KMS-11 (cell line): ENCODE data around the gene GRHPR.
"Not testable (repeated sequence)": the region's sequence is repeated elsewhere in the genome, so short reads cannot be mapped to it uniquely, and the experiment has no call there.

Experiments used
- H2AFZ ChIP-seq: fragments of 200-600 bp; sonication (generic); 2 replicates; pipeline ENCODE4 v1.6.1; 2016; ENCODE audit warnings: antibody characterized with exemption, mixed run types, low read depth
- H3K27ac ChIP-seq: fragments of 200-600 bp; sonication (generic); 2 replicates; pipeline ENCODE4 v1.6.1; 2016; ENCODE audit warnings: mild to moderate bottlenecking, mixed run types
- H3K27me3 ChIP-seq: fragments of 200-600 bp; sonication (generic); 2 replicates; pipeline ENCODE4 v1.6.1; 2017; ENCODE audit warnings: mild to moderate bottlenecking, low read depth, mixed run types, moderate library complexity; ENCODE audit not compliant: insufficient read depth
- H3K36me3 ChIP-seq: fragments of 200-600 bp; sonication (generic); 2 replicates; pipeline ENCODE4 v1.6.1; 2017; ENCODE audit warnings: mild to moderate bottlenecking, mixed run types; ENCODE audit not compliant: insufficient read depth
- H3K4me1 ChIP-seq: fragments of 200-600 bp; sonication (generic); 2 replicates; pipeline ENCODE4 v1.6.1; 2016; ENCODE audit warnings: mild to moderate bottlenecking, low read depth, mixed run types; ENCODE audit not compliant: poor library complexity, severe bottlenecking
- H3K4me2 ChIP-seq: fragments of 200-600 bp; sonication (generic); 2 replicates; pipeline ENCODE4 v1.7.0; 2016; ENCODE audit warnings: mild to moderate bottlenecking, mixed run types
- H3K4me3 ChIP-seq: fragments of 200-600 bp; sonication (generic); IDR thresholded peaks from 2 replicates; pipeline ENCODE4 v1.6.1; 2017; ENCODE audit warnings: low read depth, low read length, mixed read lengths; ENCODE audit not compliant: insufficient read depth
- H3K79me2 ChIP-seq: fragments of 200-600 bp; sonication (generic); 2 replicates; pipeline ENCODE4 v1.6.1; 2016; ENCODE audit warnings: low read depth, mixed run types; ENCODE audit not compliant: insufficient read depth
- H3K9ac ChIP-seq: fragments of 200-600 bp; sonication (generic); 2 replicates; pipeline ENCODE4 v1.6.1; 2016; ENCODE audit warnings: mild to moderate bottlenecking, mixed run types
- H4K20me1 ChIP-seq: fragments of 200-600 bp; sonication (generic); 2 replicates; pipeline ENCODE4 v1.6.1; 2016; ENCODE audit warnings: mild to moderate bottlenecking, mixed run types; ENCODE audit not compliant: insufficient read depth
- TF ChIP-seq, protein P1 (sequence below): fragments of 200-600 bp; sonication (generic); conservative IDR thresholded peaks from 2 replicates; pipeline ENCODE4 v1.6.1; 2017; ENCODE audit warnings: low read depth, mild to moderate bottlenecking, antibody characterized with exemption, low read length, moderate library complexity, mixed read lengths

Gene GRHPR

DNA sequence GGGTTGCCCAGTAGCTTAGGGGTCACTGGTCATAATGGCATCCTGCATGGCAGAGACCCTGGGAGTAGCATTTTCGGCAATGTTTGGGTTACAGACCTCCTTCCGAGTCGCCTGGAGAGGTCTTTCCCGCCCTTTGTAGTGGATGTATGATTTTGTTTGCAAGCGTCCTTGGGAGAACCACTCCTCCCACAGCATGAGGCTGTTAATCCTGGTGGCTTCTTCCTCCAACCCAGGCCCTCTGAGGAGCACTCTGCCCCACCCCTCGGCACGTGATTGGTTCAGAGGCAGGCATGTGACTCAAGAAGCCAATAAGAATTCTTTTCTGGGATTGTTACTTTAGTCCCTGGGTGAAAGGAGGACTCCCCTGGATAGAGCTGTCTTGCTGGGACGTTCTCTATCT is 30.2 kb upstream of the GRHPR start:
- TF ChIP-seq, protein P1, sequence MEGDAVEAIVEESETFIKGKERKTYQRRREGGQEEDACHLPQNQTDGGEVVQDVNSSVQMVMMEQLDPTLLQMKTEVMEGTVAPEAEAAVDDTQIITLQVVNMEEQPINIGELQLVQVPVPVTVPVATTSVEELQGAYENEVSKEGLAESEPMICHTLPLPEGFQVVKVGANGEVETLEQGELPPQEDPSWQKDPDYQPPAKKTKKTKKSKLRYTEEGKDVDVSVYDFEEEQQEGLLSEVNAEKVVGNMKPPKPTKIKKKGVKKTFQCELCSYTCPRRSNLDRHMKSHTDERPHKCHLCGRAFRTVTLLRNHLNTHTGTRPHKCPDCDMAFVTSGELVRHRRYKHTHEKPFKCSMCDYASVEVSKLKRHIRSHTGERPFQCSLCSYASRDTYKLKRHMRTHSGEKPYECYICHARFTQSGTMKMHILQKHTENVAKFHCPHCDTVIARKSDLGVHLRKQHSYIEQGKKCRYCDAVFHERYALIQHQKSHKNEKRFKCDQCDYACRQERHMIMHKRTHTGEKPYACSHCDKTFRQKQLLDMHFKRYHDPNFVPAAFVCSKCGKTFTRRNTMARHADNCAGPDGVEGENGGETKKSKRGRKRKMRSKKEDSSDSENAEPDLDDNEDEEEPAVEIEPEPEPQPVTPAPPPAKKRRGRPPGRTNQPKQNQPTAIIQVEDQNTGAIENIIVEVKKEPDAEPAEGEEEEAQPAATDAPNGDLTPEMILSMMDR, result no peak
- Histone ChIP-seq H3K9ac (no peak overlapping the region), H3K4me1 (peaks cover 10% of the 10 kb centered on the region), H4K20me1 (no peaks in the 10 kb centered on the region), H3K4me2 (no peak overlapping the region), H3K4me3 (no peak overlapping the region), H3K27ac (no peak overlapping the region), H3K27me3 (no peaks in the 10 kb centered on the region), H3K36me3 (no peaks in the 10 kb centered on the region), H3K79me2 (no peaks in the 10 kb centered on the region), H2AFZ (no peak overlapping the region)

DNA sequence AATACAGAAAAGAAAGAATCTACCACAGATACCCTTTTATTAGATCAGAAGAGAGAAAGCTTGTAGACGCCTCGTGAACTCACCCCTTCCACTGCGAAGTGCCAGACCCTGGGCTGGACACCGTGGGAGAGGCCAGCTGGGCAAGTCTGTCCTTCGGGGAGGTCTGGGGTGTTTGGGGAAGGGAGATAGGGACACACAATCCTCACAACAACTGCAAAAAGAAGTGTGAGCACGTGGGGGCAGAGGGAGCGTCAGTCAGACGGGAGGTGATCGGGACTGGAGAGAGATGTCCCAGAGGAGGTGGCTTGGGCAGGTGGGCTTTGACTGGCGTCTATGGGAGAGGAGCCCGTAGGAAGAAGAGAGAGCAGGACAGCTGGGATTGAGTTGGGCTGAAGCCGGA is 27.3 kb upstream of the GRHPR start:
- Histone ChIP-seq H3K4me1 (peaks cover 9% of the 10 kb centered on the region), H4K20me1 (no peaks in the 10 kb centered on the region), H3K9ac (no peak overlapping the region), H3K27ac (no peak overlapping the region), H3K79me2 (no peaks in the 10 kb centered on the region), H3K36me3 (no peaks in the 10 kb centered on the region), H3K4me2 (no peak overlapping the region), H3K27me3 (no peaks in the 10 kb centered on the region), H2AFZ (no peak overlapping the region), H3K4me3 (no peak overlapping the region)
- TF ChIP-seq, protein P1, result no peak

DNA sequence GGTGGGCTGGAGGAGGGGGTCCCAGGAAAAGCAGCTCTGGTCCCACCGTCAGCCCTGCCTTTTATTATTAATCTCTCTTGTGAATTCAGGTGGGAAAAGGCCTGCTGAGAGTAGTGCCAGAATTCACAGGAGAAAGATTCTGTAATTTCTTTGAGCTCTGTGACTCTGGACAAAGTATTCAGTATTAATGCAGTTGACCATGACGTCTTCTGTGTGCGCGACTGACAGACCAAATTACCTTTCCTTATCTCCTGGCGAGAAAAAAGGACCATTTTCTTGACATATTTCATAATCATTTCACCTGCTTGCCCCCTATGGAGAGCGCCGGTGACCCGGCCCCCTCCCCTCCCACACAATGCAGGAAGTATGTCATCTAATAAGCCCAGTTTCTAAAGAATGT is 26.8 kb upstream of the GRHPR start:
- Histone ChIP-seq H3K79me2 (no peaks in the 10 kb centered on the region), H3K27me3 (no peaks in the 10 kb centered on the region), H2AFZ (no peak overlapping the region), H3K36me3 (no peaks in the 10 kb centered on the region), H3K9ac (no peak overlapping the region), H3K4me2 (no peak overlapping the region), H3K27ac (no peak overlapping the region), H4K20me1 (no peaks in the 10 kb centered on the region), H3K4me3 (no peak overlapping the region), H3K4me1 (peaks cover 5% of the 10 kb centered on the region)
- TF ChIP-seq, protein P1, result no peak

DNA sequence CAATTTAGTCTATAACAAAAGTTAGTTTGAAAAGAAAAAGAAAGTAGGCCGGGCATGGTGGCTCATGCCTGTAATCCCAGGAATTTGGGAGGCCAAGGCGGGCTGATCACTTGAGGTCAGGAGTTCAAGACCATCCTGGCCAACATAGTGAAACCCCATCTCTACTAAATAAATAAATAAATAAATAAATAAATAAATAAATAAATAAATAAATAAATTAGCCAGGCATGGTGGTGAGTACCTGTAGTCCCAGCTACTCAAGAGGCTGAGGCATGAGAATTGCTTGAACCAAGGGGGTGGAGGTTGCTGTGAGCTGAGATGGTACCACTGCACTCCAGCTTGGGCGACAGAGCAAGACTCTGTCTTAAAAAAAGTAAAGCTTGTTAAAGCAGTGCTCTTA is 24.5 kb upstream of the GRHPR start:
- H3K4me1 ChIP-seq, H3K36me3 ChIP-seq, H4K20me1 ChIP-seq, H3K4me3 ChIP-seq, H3K27ac ChIP-seq, H3K9ac ChIP-seq, H3K27me3 ChIP-seq, H3K4me2 ChIP-seq, H3K79me2 ChIP-seq, H2AFZ ChIP-seq: not testable (repeated sequence)

DNA sequence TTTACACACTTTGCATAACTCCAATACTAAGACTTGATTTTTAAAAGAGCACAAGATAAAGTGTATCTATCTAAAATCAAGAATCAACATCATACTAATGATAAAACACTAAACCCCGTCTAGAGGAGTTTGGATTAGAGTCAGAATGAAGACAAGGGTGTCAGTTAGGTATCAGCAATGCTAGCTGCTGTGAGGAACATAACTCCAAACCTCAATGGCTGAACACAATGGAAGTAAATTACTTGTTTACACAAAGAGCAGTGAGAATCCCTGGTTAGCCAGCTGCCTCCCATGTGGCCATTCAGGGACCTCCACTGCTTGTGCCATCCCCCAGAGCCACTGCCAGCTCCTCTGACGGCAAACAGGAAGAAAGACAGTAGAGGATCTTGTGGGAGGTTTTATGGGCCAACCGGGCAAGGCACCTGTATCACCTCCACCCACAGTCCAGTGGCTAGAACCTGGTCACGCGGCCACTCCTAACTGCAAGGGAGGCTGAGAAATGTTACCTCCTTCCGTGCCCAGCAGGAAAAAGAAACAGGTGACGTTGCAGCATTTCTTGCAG is 24.0 kb upstream of the GRHPR start:
- H3K79me2 ChIP-seq, result no peaks in the 10 kb centered on the region
- H3K4me2 ChIP-seq, result no peak overlapping the region
- H3K27ac ChIP-seq, result no peak overlapping the region
- no peaks in the 10 kb centered on the region for H3K27me3 ChIP-seq
- no peak overlapping the region for H3K4me3 ChIP-seq
- no peaks in the 10 kb centered on the region for H3K4me1 ChIP-seq
- TF ChIP-seq, protein P1, result no peak
- H4K20me1 ChIP-seq, result no peaks in the 10 kb centered on the region
- no peaks in the 10 kb centered on the region for H3K36me3 ChIP-seq
- no peak overlapping the region for H2AFZ ChIP-seq
- H3K9ac ChIP-seq, result no peak overlapping the region
